Sigmoid colon (tissue), 7 donors: ENCODE data around the gene ACTBL2. TPM values are rescaled to one million over a fixed set of nuclear protein-coding genes. Genes with fewer than 3 reads are reported as not detected.
"Not testable (repeated sequence)": the region's sequence is repeated elsewhere in the genome, so short reads cannot be mapped to it uniquely, and the experiment has no call there.

Source experiments
- DNase-seq: peaks from one replicate; pipeline ENCODE4 v3.0.0-alpha.2; 2019
- H3K27ac ChIP-seq, 4 donors: fragments of 200-600 bp; sonication (generic); one replicate each; pipeline ENCODE4 v1.5.1; 2016 to 2019; ENCODE audit warnings: mild to moderate bottlenecking in 1 of 4
- H3K27me3 ChIP-seq, 3 donors: fragments of 200-600 bp; sonication (generic); one replicate each; pipeline ENCODE4 v1.5.1; 2019; ENCODE audit warnings: mild to moderate bottlenecking in 1 of 3
- H3K36me3 ChIP-seq, 4 donors: fragments of 200-600 bp; sonication (generic); one replicate each; pipeline ENCODE4 v1.5.1; 2016 to 2019
- H3K4me1 ChIP-seq, 4 donors: fragments of 200-600 bp; sonication (generic); one replicate each; pipeline ENCODE4 v1.5.1; 2017 to 2019
- H3K4me3 ChIP-seq, 4 donors: fragments of 200-600 bp; sonication (generic); one replicate each; pipeline ENCODE4 v1.5.1; 2017 to 2019; ENCODE audit warnings: mild to moderate bottlenecking in 2 of 4, moderate library complexity in 1 of 4
- H3K9me3 ChIP-seq, 4 donors: fragments of 200-600 bp in 3 of 4; sonication (generic) in 3 of 4; one replicate each; pipeline versions ENCODE4 v1.5.1 to v1.6.1; 2013 to 2019
- CTCF ChIP-seq, 4 experiments: fragments of 450-650 bp in 3 of 4; fragments of 200-600 bp in 1 of 4; IDR thresholded peaks; one replicate each; pipeline ENCODE4 v1.5.1; 2016 to 2019; ENCODE audit warnings: antibody characterized with exemption in 4 of 4, mild to moderate bottlenecking in 3 of 4, moderate library complexity in 2 of 4
- EP300 ChIP-seq, 4 donors: sonication (generic); formaldehyde crosslinking; IDR thresholded peaks; one replicate each; pipeline ENCODE4 v1.6.1; 2017; ENCODE audit warnings: antibody characterized with exemption in 4 of 4
- POLR2A ChIP-seq, 2 donors: fragments of 450-650 bp; IDR thresholded peaks; one replicate each; pipeline ENCODE4 v1.6.1; 2016; ENCODE audit warnings: antibody characterized with exemption in 2 of 2, mild to moderate bottlenecking in 2 of 2, moderate library complexity in 2 of 2
- POLR2AphosphoS5 ChIP-seq, 4 donors: sonication (generic); formaldehyde crosslinking; IDR thresholded peaks; one replicate each; pipeline ENCODE4 v1.6.1; 2017; ENCODE audit warnings: antibody characterized with exemption in 4 of 4
- WGBS, 2 donors: extraction: QIAGEN DNeasy Blood & Tissue Kit; methylation state at CpG; one replicate each; pipeline ENCODE4 v1.1.7; 2013; 5-methylcytosine and 5-hydroxymethylcytosine counted together
- intact Hi-C: fragments of 100-400 bp; cut with DNase I; formaldehyde crosslinking; loops from one replicate; pipeline ENCODE4 v1.15.1; 2023
- polyA plus RNA-seq, 3 donors: library from polyadenylated mRNA; stranded (reverse); fragments of 200-250 nt; gene quantifications; one replicate each; pipeline ENCODE4 v1.2.3, GENCODE V29; 2013
- total RNA-seq, 4 donors: library from RNA; depleted of rRNA; stranded (reverse); fragments of >200 nt; gene quantifications; one replicate each; pipeline ENCODE4 v1.1.0, GENCODE V29; 2016
- donor health status: healthy with polysubstance abuse.
- donor health status: Bipolar disorder and iron deficiency.
- donor health status: healthy.

Gene ACTBL2
- total RNA-seq (not detected), polyA plus RNA-seq (not detected)

GRCh38 chr5:57482671-57483106 is at the start of gene ACTBL2:
Gene ACTBL2, minus strand, starts transcription at chr5:57482811. Its CDS starts 104 bp downstream, at chr5:57482707.
- Histone ChIP-seq H3K27ac (no peak within 1 kb of the TSS), H3K27me3 (no peaks in the 10 kb centered on the region), H3K4me1 (no peaks in the 10 kb centered on the region), H3K36me3 (no peaks in the 10 kb centered on the region), H3K9me3 (no peaks in the 10 kb centered on the region), H3K4me3 (no peak within 1 kb of the TSS)
- TF ChIP-seq CTCF (IDR thresholded peaks at IDR 0.05): no peak
- DNase-seq: no peak
- intact Hi-C loops: no loop called here
- WGBS, 2 donors: 86 to 95% methylated on average over 5 of the region's 5 CpGs

GRCh38 chr5:57531333-57531732 is 48.7 kb upstream of the ACTBL2 start:
- WGBS, 2 donors: 23 to 32% methylated on average over 1 of the region's 1 CpG
- Histone ChIP-seq H3K36me3 (no peaks in the 10 kb centered on the region), H3K9me3 (no peaks in the 10 kb centered on the region), H3K27ac (no peak overlapping the region), H3K4me1 (no peaks in the 10 kb centered on the region), H3K27me3 (no peaks in the 10 kb centered on the region), H3K4me3 (no peak overlapping the region)
- TF ChIP-seq CTCF (IDR thresholded peaks at IDR 0.05) (no peak), EP300 (IDR thresholded peaks at IDR 0.05) (no peak), POLR2A (IDR thresholded peaks at IDR 0.05) (no peak), POLR2AphosphoS5 (IDR thresholded peaks at IDR 0.05) (no peak)
- intact Hi-C loops: no loop called here
- no peak for DNase-seq

GRCh38 chr5:57529864-57530263 is 47.3 kb upstream of the ACTBL2 start:
- no peaks in the 10 kb centered on the region for H3K4me1 ChIP-seq
- no peak overlapping the region for H3K4me3 ChIP-seq
- H3K36me3 ChIP-seq: no peaks in the 10 kb centered on the region
- H3K27me3 ChIP-seq: no peaks in the 10 kb centered on the region
- TF ChIP-seq POLR2AphosphoS5 (IDR thresholded peaks at IDR 0.05): no peak
- TF ChIP-seq CTCF (IDR thresholded peaks at IDR 0.05): no peak
- TF ChIP-seq EP300 (IDR thresholded peaks at IDR 0.05): no peak
- no peak for TF ChIP-seq POLR2A (IDR thresholded peaks at IDR 0.05)
- no peaks in the 10 kb centered on the region for H3K9me3 ChIP-seq
- 63 to 70% methylated on average over 4 of the region's 4 CpGs for WGBS, 2 donors
- H3K27ac ChIP-seq: no peak overlapping the region
- DNase-seq: no peak
- intact Hi-C loops: no loop called here

- Histone ChIP-seq H3K36me3 (no peaks in the 10 kb centered on the region), H3K27ac (no peak overlapping the region), H3K4me1 (no peaks in the 10 kb centered on the region), H3K27me3 (no peaks in the 10 kb centered on the region), H3K4me3 (no peak overlapping the region), H3K9me3 (no peaks in the 10 kb centered on the region)
- intact Hi-C loops: no loop called here
- 70 to 84% methylated on average over 4 of the region's 4 CpGs for WGBS, 2 donors
- no peak for DNase-seq
- TF ChIP-seq CTCF (IDR thresholded peaks at IDR 0.05): no peak
- TF ChIP-seq EP300 (IDR thresholded peaks at IDR 0.05): no peak
- no peak for TF ChIP-seq POLR2AphosphoS5 (IDR thresholded peaks at IDR 0.05)
- no peak for TF ChIP-seq POLR2A (IDR thresholded peaks at IDR 0.05)
These were observed 45.3 kb upstream of the ACTBL2 start for GRCh38 chr5:57527870-57528269.

DNA sequence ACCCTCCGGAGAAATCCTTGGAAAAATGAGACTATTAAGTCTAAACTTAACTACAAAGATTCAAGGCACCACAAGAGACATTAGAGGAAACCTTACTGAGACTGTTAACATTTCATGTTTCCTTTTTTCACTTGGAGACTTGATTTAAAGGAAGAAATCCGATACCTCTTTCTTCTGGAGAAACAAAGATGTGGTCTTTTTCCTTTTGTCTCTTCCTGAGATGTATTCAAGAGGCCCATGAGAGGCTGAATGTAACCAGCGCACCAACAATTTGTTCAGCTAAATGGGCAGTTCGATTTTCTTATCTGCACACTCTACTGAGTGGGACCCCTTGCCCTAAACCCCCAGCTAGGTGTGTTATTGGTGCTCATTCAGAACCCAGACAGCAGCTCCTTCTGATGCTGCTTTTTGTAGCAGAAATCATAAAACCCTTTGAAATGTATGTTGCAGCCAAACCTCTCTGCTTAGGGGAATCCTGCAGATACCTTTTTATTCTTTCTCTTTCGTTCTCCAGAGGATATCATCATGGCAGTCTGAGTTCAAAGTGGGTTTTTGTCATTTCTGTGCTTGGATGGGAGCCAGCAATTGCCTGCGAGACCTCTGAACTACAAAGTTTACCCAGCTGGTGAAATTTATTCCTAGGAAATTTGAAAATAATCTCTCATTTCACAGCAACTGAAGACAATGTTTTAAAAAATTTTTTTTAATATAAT is 41.9 kb upstream of the ACTBL2 start:
- Histone ChIP-seq H3K4me1 (no peaks in the 10 kb centered on the region), H3K9me3 (peaks cover 0 to 2% (median 0%) of the 10 kb centered on the region in 4 donors), H3K36me3 (no peaks in the 10 kb centered on the region), H3K27me3 (no peaks in the 10 kb centered on the region), H3K4me3 (no peak overlapping the region), H3K27ac (no peak overlapping the region)
- WGBS, 2 donors: 66 to 77% methylated on average over 6 of the region's 6 CpGs
- intact Hi-C loops: no loop called here
- no peak for DNase-seq
- TF ChIP-seq POLR2AphosphoS5 (IDR thresholded peaks at IDR 0.05) (no peak), EP300 (IDR thresholded peaks at IDR 0.05) (no peak), CTCF (IDR thresholded peaks at IDR 0.05) (no peak), POLR2A (IDR thresholded peaks at IDR 0.05) (no peak)

DNA sequence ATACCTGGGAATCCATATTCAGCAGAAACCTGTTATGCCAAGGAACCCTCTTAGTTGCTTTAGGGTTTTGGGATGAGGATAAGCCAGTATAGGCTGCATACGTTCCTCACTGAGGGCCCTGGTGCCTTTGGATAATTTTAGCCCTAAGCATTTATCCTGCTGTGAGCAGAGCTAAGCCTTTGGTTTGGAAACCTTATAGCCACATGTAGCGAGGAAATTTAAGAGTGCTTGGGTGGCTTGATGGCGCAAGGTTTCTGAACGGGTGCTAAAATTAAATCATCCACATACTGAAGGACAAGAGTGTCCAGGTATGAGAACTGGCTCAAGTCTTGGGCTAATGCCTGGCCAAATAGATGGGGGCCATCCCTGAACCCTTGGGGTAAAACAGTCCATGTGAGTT is 39.9 kb upstream of the ACTBL2 start:
- H3K9me3 ChIP-seq, H3K4me1 ChIP-seq, H3K4me3 ChIP-seq, H3K27me3 ChIP-seq, H3K36me3 ChIP-seq, DNase-seq, H3K27ac ChIP-seq, intact Hi-C loops: not testable (repeated sequence)
- 92 to 93% methylated on average over 4 of the region's 4 CpGs for WGBS, 2 donors

- H3K27ac ChIP-seq, H3K9me3 ChIP-seq, DNase-seq, H3K36me3 ChIP-seq, H3K4me1 ChIP-seq, intact Hi-C loops, H3K4me3 ChIP-seq, H3K27me3 ChIP-seq: not testable (repeated sequence)
- WGBS, 2 donors: 91 to 95% methylated on average over 17 of the region's 17 CpGs
These were observed 35.8 kb upstream of the ACTBL2 start for GRCh38 chr5:57518415-57518814.
